HS-5 (cell line): ENCODE measurements around the gene NEMP2.

Experiments used
- DNase-seq: peaks from one replicate; pipeline ENCODE4 v3.0.0-alpha.2; 2012; ENCODE audit warnings: low read depth

NEMP2 gene

GRCh38 chr2:190554357-190555006, 20.0 kb upstream of the NEMP2 start:
- DNase-seq: no peak

GRCh38 chr2:190553254-190553653, 18.7 kb upstream of the NEMP2 start:
- no peak for DNase-seq

GRCh38 chr2:190551928-190552327, 17.4 kb upstream of the NEMP2 start:
- no peak for DNase-seq

GRCh38 chr2:190550137-190550536, 15.6 kb upstream of the NEMP2 start:
- no peak for DNase-seq

- no peak for DNase-seq
Measured at GRCh38 chr2:190547886-190548285, 13.4 kb upstream of the NEMP2 start.

- DNase-seq: no peak
Measured at GRCh38 chr2:190546734-190547133, 12.2 kb upstream of the NEMP2 start.

GRCh38 chr2:190545555-190546385, 11.2 kb upstream of the NEMP2 start:
- DNase-seq: no peak

- no peak for DNase-seq
Measured at GRCh38 chr2:190545093-190545492, 10.6 kb upstream of the NEMP2 start.

- DNase-seq: no peak
Measured at GRCh38 chr2:190540048-190540447, 5.5 kb upstream of the NEMP2 start.

- no peak for DNase-seq
Measured at GRCh38 chr2:190538201-190538600, 3.7 kb upstream of the NEMP2 start.

GRCh38 chr2:190537765-190538164, 3.2 kb upstream of the NEMP2 start:
- DNase-seq: no peak

- DNase-seq: no peak
Measured at GRCh38 chr2:190535586-190535985, 1.1 kb upstream of the NEMP2 start.

GRCh38 chr2:190535121-190535439, 558 bp upstream of the NEMP2 start:
- no peak for DNase-seq

GRCh38 chr2:190533968-190534309, 583 bp downstream of the NEMP2 start:
- DNase-seq: no peak

GRCh38 chr2:190533175-190533967, 1.2 kb downstream of the NEMP2 start:
- no peak for DNase-seq

GRCh38 chr2:190532581-190532980, 1.9 kb downstream of the NEMP2 start:
- DNase-seq: no peak

GRCh38 chr2:190530248-190530900, 4.1 kb downstream of the NEMP2 start:
- no peak for DNase-seq

- DNase-seq: no peak
Measured at GRCh38 chr2:190529486-190530247, 4.9 kb downstream of the NEMP2 start.

GRCh38 chr2:190528521-190529001, 6.0 kb downstream of the NEMP2 start:
- DNase-seq: peak; percentile 22

- DNase-seq: no peak
Measured at GRCh38 chr2:190527918-190528317, 6.6 kb downstream of the NEMP2 start.

GRCh38 chr2:190527214-190527613, 7.3 kb downstream of the NEMP2 start:
- DNase-seq: no peak
